B cell (primary cell): ENCODE data around the gene PSG4.
"Not testable (repeated sequence)": the region's sequence is repeated elsewhere in the genome, so short reads cannot be mapped to it uniquely, and the experiment has no call there.

ENCODE experiments used
- EZH2 ChIP-seq: IDR thresholded peaks from 2 replicates; pipeline ENCODE4 v1.6.1; 2012; ENCODE audit warnings: borderline replicate concordance, low read depth, mild to moderate bottlenecking, moderate library complexity, low read length; ENCODE audit not compliant: insufficient read depth, poor library complexity, severe bottlenecking
- TF ChIP-seq, protein P1 (sequence below): fragments of 200-600 bp; IDR thresholded peaks from one replicate; pipeline ENCODE4 v1.8.0; 2022; ENCODE audit warnings: antibody characterized with exemption, mild to moderate bottlenecking

DNA sequence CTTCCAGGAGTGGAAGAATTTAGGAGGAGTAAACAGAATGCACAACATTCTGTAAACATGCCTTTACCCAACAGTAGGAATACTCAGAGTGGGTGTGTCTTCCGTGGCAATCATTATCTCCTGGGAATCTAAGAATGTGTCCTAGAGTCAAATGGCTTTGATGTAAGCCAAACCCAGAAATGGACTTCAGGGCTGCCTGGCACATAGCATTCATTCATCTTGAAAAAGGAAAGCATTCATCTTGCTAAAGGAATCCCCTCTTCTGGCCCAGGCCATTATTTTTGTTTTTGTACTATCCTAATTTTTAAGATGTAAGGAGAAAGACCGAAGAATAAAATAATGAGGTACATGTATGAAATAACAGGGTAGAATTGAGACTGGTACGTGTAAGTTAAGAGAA is 42.3 kb downstream of the PSG4 start:
- TF ChIP-seq, protein P1, sequence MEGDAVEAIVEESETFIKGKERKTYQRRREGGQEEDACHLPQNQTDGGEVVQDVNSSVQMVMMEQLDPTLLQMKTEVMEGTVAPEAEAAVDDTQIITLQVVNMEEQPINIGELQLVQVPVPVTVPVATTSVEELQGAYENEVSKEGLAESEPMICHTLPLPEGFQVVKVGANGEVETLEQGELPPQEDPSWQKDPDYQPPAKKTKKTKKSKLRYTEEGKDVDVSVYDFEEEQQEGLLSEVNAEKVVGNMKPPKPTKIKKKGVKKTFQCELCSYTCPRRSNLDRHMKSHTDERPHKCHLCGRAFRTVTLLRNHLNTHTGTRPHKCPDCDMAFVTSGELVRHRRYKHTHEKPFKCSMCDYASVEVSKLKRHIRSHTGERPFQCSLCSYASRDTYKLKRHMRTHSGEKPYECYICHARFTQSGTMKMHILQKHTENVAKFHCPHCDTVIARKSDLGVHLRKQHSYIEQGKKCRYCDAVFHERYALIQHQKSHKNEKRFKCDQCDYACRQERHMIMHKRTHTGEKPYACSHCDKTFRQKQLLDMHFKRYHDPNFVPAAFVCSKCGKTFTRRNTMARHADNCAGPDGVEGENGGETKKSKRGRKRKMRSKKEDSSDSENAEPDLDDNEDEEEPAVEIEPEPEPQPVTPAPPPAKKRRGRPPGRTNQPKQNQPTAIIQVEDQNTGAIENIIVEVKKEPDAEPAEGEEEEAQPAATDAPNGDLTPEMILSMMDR, result not testable (repeated sequence)
- not testable (repeated sequence) for TF ChIP-seq EZH2
